Central memory CD8-positive, alpha-beta T cell (primary cell): ENCODE data around the gene IL32.

Experiments
- ATAC-seq: fragments of 150-1000 bp; cut with Tn5 transposase; replicated peaks from 2 replicates; pipeline ENCODE4 v1.10.0; 2022; ENCODE audit warnings: mild to moderate bottlenecking, moderate FRiP score, moderate number of reproducible peaks; ENCODE audit not compliant: poor library complexity, severe bottlenecking; ENCODE audit errors: extremely low read depth
- DNase-seq, 2 donors: peaks; one replicate each; pipeline ENCODE4 v3.0.0; 2021; ENCODE audit warnings: low spot score in 2 of 2
- H3K27ac Mint-ChIP-seq: one replicate; pipeline ENCODE4 v1.8.0; 2022; ENCODE audit warnings: low read depth, mild to moderate bottlenecking, moderate library complexity, mixed read lengths
- H3K27me3 Mint-ChIP-seq: one replicate; pipeline ENCODE4 v1.8.0; 2022; ENCODE audit warnings: mixed read lengths
- H3K36me3 Mint-ChIP-seq: one replicate; pipeline ENCODE4 v1.8.0; 2022; ENCODE audit warnings: mild to moderate bottlenecking, moderate library complexity, mixed read lengths; ENCODE audit not compliant: insufficient read depth
- H3K4me1 Mint-ChIP-seq: one replicate; pipeline ENCODE4 v1.8.0; 2022; ENCODE audit warnings: mixed read lengths
- H3K4me3 Mint-ChIP-seq: one replicate; pipeline ENCODE4 v1.8.0; 2022; ENCODE audit warnings: mild to moderate bottlenecking, moderate library complexity, mixed read lengths
- H3K9me3 Mint-ChIP-seq: one replicate; pipeline ENCODE4 v1.8.0; 2022; ENCODE audit warnings: mixed read lengths

The IL32 gene

GRCh38 chr16:3065069-3065741, at the start of gene IL32:
Gene IL32, plus strand, starts transcription at chr16:3065640. Its CDS starts 172 bp downstream, at chr16:3065812.
- peaks cover 54% of the 10 kb centered on the region for H3K4me1 Mint-ChIP-seq

GRCh38 chr16:3015865-3016521, 49.4 kb upstream of the IL32 start:
- Mint-ChIP-seq H3K36me3 (peaks cover 3% of the 10 kb centered on the region), H3K9me3 (no peaks in the 10 kb centered on the region), H3K27ac (no peak overlapping the region), H3K4me3 (no peak overlapping the region), H3K27me3 (peaks cover 8% of the 10 kb centered on the region), H3K4me1 (peaks cover 10% of the 10 kb centered on the region)
- DNase-seq (no peak), ATAC-seq (no peak)

More at GRCh38 chr16:3065069-3065741, at the start of gene IL32:
- Mint-ChIP-seq H3K27me3 (no peaks in the 10 kb centered on the region), H3K4me3 (peak within 1 kb of the TSS; percentile 98), H3K9me3 (no peaks in the 10 kb centered on the region), H3K36me3 (peaks cover 43% of the 10 kb centered on the region), H3K27ac (peak within 1 kb of the TSS; percentile 98)
- no peak for DNase-seq
- ATAC-seq: peak; percentile 55

- no peak for ATAC-seq
Observed at GRCh38 chr16:3017344-3017743, 48.1 kb upstream of the IL32 start.

GRCh38 chr16:3017794-3018506, 47.5 kb upstream of the IL32 start, which contains the start of gene CLDN6:
Gene CLDN6, minus strand, starts transcription at chr16:3018183. Its CDS starts 2,162 bp downstream, at chr16:3016021.
- DNase-seq (no peak), ATAC-seq (no peak)
- peaks cover 8% of the 10 kb centered on the region for H3K27me3 Mint-ChIP-seq
- no peaks in the 10 kb centered on the region for H3K9me3 Mint-ChIP-seq
- peaks cover 30% of the 10 kb centered on the region for H3K4me1 Mint-ChIP-seq
- H3K36me3 Mint-ChIP-seq: peaks cover 5% of the 10 kb centered on the region
- H3K27ac Mint-ChIP-seq: no peak within 1 kb of the TSS
- H3K4me3 Mint-ChIP-seq: no peak within 1 kb of the TSS

More at GRCh38 chr16:3017344-3017743, 48.1 kb upstream of the IL32 start:
- DNase-seq: no peak
- Mint-ChIP-seq H3K4me1 (peaks cover 24% of the 10 kb centered on the region), H3K9me3 (no peaks in the 10 kb centered on the region), H3K4me3 (no peak overlapping the region), H3K27me3 (peaks cover 8% of the 10 kb centered on the region), H3K27ac (no peak overlapping the region), H3K36me3 (peaks cover 5% of the 10 kb centered on the region)

- Mint-ChIP-seq H3K4me1 (peaks cover 41% of the 10 kb centered on the region), H3K27me3 (no peaks in the 10 kb centered on the region), H3K27ac (peak overlapping the region; percentile 67), H3K36me3 (peaks cover 11% of the 10 kb centered on the region), H3K9me3 (no peaks in the 10 kb centered on the region), H3K4me3 (peak overlapping the region; percentile 76)
- no peak for ATAC-seq
- DNase-seq: no peak
Observed at GRCh38 chr16:3019594-3020246, 45.7 kb upstream of the IL32 start.

GRCh38 chr16:3020247-3020603, 45.2 kb upstream of the IL32 start, which contains the start of gene TNFRSF12A:
Gene TNFRSF12A, plus strand, starts transcription at chr16:3020368. Its CDS starts 30 bp downstream, at chr16:3020398.
- Mint-ChIP-seq H3K4me1 (peaks cover 41% of the 10 kb centered on the region), H3K4me3 (peak within 1 kb of the TSS; percentile 76), H3K36me3 (peaks cover 11% of the 10 kb centered on the region), H3K9me3 (no peaks in the 10 kb centered on the region), H3K27me3 (no peaks in the 10 kb centered on the region), H3K27ac (peak within 1 kb of the TSS; percentile 67)
- DNase-seq: peak; percentile 36 to 44
- peak; percentile 15 for ATAC-seq

GRCh38 chr16:3020604-3021448, 44.6 kb upstream of the IL32 start:
- ATAC-seq: peak; percentile 2
- H3K4me1 Mint-ChIP-seq: peaks cover 41% of the 10 kb centered on the region

GRCh38 chr16:3021449-3022207, 43.8 kb upstream of the IL32 start:
- Mint-ChIP-seq H3K27me3 (no peaks in the 10 kb centered on the region), H3K4me1 (peaks cover 41% of the 10 kb centered on the region), H3K4me3 (peak overlapping the region; percentile 76), H3K27ac (peak overlapping the region; percentile 66), H3K9me3 (no peaks in the 10 kb centered on the region), H3K36me3 (peaks cover 14% of the 10 kb centered on the region)
- peak in 1 of 2 donors; percentile 41 for DNase-seq
- no peak for ATAC-seq

More at GRCh38 chr16:3020604-3021448, 44.6 kb upstream of the IL32 start:
- peak overlapping the region; percentile 76 for H3K4me3 Mint-ChIP-seq
- H3K27me3 Mint-ChIP-seq: no peaks in the 10 kb centered on the region
- peak in 1 of 2 donors; percentile 24 for DNase-seq
- no peaks in the 10 kb centered on the region for H3K9me3 Mint-ChIP-seq
- H3K36me3 Mint-ChIP-seq: peaks cover 11% of the 10 kb centered on the region
- peak overlapping the region; percentile 66 for H3K27ac Mint-ChIP-seq

GRCh38 chr16:3022208-3022683, 43.2 kb upstream of the IL32 start:
- Mint-ChIP-seq H3K27me3 (no peaks in the 10 kb centered on the region), H3K4me1 (peaks cover 41% of the 10 kb centered on the region), H3K4me3 (peak overlapping the region; percentile 76), H3K9me3 (no peaks in the 10 kb centered on the region), H3K36me3 (peaks cover 14% of the 10 kb centered on the region), H3K27ac (peak overlapping the region; percentile 66)
- DNase-seq (peak in 1 of 2 donors; percentile 40), ATAC-seq (peak; percentile 16)

- H3K36me3 Mint-ChIP-seq: peaks cover 16% of the 10 kb centered on the region
- H3K4me1 Mint-ChIP-seq: peaks cover 41% of the 10 kb centered on the region
- ATAC-seq (no peak), DNase-seq (no peak)
- H3K27ac Mint-ChIP-seq: peak overlapping the region; percentile 66
- no peaks in the 10 kb centered on the region for H3K27me3 Mint-ChIP-seq
- no peaks in the 10 kb centered on the region for H3K9me3 Mint-ChIP-seq
- H3K4me3 Mint-ChIP-seq: peak overlapping the region; percentile 76
Observed at GRCh38 chr16:3022684-3023414, 42.6 kb upstream of the IL32 start.

- no peak for DNase-seq
- H3K4me3 Mint-ChIP-seq: peak overlapping the region; percentile 76
- no peak for ATAC-seq
- peak overlapping the region; percentile 66 for H3K27ac Mint-ChIP-seq
- H3K4me1 Mint-ChIP-seq: peaks cover 44% of the 10 kb centered on the region
- peaks cover 16% of the 10 kb centered on the region for H3K36me3 Mint-ChIP-seq
- H3K9me3 Mint-ChIP-seq: no peaks in the 10 kb centered on the region
- no peaks in the 10 kb centered on the region for H3K27me3 Mint-ChIP-seq
Observed at GRCh38 chr16:3023415-3023668, 42.1 kb upstream of the IL32 start.
